ENCODE results near the gene SNCG. TPM values are rescaled to one million over a fixed set of nuclear protein-coding genes. Genes with fewer than 3 reads are reported as not detected.
"Not testable (repeated sequence)": the region's sequence is repeated elsewhere in the genome, so short reads cannot be mapped to it uniquely, and the experiment has no call there.

SNCG gene
- 0.49 and 0.56 TPM in 2 replicates for total RNA-seq

DNA sequence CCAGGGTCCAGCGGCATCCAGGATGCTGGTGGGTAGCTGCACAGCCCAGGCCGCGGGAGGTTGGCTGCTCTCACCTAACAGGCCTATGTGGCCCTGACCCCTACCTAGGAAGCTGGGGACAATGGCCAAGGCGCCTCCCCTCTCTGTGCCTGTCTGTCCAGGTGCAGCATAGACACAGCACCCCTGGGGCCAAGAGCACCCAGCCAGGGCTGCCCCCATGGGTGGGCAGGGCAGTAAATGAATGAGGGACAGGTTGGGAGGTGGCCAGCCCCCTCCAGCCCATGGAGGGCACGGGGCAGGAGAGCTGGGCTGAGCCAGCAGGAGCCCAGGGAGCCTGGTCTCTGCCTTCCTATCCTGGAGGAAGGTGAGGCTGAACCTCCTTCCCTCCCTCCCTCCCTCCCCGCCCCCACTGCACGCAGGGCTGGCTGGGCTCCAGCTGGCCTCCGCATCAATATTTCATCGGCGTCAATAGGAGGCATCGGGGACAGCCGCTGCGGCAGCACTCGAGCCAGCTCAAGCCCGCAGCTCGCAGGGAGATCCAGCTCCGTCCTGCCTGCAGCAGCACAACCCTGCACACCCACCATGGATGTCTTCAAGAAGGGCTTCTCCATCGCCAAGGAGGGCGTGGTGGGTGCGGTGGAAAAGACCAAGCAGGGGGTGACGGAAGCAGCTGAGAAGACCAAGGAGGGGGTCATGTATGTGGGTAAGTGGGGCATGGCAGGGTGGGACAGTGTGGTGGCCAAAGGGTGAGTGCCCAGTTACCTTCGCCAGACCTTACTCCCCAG, at the start of gene SNCG:
Gene SNCG (plus strand): TSS at position 484 of the 785 bp plus-strand sequence. CDS start 99 bp downstream, at position 583.
- intact Hi-C loops (cut with micrococcal nuclease) = no loop called here
- H3K27ac Mint-ChIP-seq = no peak within 1 kb of the TSS

DNA sequence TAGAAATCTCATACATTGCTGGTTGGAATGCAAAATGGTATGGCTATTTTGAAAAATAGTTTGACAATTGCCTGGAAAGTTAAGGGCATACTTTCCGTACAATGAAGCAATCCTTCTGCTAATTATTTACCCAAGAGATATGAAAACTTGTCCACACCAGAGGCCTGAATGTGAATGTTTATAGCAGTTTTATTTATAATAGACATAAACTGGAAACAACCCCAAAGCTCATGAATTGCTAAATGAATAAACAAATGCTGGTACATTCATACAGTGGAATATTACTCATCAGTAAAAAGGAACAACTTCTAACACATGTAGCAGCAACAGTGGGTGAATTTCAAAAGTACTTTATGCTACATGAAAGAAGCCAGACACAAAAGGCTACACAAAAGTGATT, 43.7 kb upstream of the SNCG start:
- Mint-ChIP-seq H3K27ac (no peak overlapping the region), H3K27me3 (ENCODE audit: insufficient read depth) (no peaks in the 10 kb centered on the region), H3K36me3 (ENCODE audit: low read depth) (peaks cover 3% of the 10 kb centered on the region), H3K4me1 (ENCODE audit: low read depth) (no peaks in the 10 kb centered on the region), H3K4me3 (no peak overlapping the region), H3K9me3 (no peaks in the 10 kb centered on the region)
- DNase-seq (ENCODE audit: low spot score) = no peak
- intact Hi-C loops (cut with micrococcal nuclease) = no loop called here

More for the DNA sequence above, at the start of gene SNCG:
- Mint-ChIP-seq H3K9me3 (no peaks in the 10 kb centered on the region), H3K36me3 (ENCODE audit: low read depth) (no peaks in the 10 kb centered on the region), H3K27me3 (ENCODE audit: insufficient read depth) (no peaks in the 10 kb centered on the region), H3K4me1 (ENCODE audit: low read depth) (no peaks in the 10 kb centered on the region), H3K4me3 (no peak within 1 kb of the TSS)
- DNase-seq (ENCODE audit: low spot score) = no peak

DNA sequence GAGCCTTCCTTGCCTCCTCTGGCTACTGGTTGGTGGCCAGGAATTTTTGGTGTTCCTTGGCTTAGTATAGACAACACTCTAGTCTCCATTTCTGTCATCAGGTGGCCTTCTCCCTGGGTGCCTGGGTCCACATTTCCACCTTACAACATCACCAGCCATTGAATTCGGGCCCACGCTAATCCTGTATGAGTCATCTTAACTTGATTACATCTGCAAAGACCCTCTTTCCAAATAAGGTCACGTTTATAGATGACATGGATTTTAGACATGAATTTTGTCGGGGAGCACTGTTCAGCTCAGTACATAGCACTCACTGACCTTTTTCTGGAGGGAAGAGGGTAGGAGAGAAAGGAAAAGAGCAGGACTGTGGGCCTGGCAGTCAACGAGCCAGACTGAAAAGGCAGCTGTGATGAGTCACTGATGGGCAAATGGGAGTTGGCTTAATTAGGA, 40.4 kb upstream of the SNCG start:
- Mint-ChIP-seq H3K4me1 (ENCODE audit: low read depth) (no peaks in the 10 kb centered on the region), H3K4me3 (no peak overlapping the region), H3K36me3 (ENCODE audit: low read depth) (peaks cover 3% of the 10 kb centered on the region), H3K27ac (no peak overlapping the region), H3K27me3 (ENCODE audit: insufficient read depth) (no peaks in the 10 kb centered on the region), H3K9me3 (no peaks in the 10 kb centered on the region)
- intact Hi-C loops (cut with micrococcal nuclease) = no loop called here
- DNase-seq (ENCODE audit: low spot score) = no peak

DNA sequence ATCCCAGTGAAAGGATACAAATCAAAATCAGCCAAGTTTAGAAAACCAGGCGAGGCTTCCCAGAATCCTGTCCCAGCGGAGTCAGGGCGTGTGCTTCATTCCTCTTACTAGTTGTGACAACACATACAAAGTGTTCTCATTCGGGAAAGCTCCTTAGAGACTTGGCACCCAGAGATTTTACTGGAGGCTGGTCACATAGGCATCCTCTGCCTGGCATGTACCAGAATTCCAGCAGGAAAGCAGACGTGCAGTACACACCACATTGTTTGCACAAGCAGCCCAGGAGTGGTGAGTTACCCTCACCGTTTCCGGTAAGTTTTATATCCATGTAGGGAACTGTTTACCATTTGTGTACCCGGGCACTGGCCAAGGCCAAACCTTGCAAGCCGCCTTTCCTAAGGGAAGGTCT, 35.8 kb upstream of the SNCG start:
- intact Hi-C loops (cut with micrococcal nuclease) = no loop called here
- H3K4me1 Mint-ChIP-seq (ENCODE audit: low read depth) = no peaks in the 10 kb centered on the region
- peaks cover 1% of the 10 kb centered on the region for H3K36me3 Mint-ChIP-seq (ENCODE audit: low read depth)

DNA sequence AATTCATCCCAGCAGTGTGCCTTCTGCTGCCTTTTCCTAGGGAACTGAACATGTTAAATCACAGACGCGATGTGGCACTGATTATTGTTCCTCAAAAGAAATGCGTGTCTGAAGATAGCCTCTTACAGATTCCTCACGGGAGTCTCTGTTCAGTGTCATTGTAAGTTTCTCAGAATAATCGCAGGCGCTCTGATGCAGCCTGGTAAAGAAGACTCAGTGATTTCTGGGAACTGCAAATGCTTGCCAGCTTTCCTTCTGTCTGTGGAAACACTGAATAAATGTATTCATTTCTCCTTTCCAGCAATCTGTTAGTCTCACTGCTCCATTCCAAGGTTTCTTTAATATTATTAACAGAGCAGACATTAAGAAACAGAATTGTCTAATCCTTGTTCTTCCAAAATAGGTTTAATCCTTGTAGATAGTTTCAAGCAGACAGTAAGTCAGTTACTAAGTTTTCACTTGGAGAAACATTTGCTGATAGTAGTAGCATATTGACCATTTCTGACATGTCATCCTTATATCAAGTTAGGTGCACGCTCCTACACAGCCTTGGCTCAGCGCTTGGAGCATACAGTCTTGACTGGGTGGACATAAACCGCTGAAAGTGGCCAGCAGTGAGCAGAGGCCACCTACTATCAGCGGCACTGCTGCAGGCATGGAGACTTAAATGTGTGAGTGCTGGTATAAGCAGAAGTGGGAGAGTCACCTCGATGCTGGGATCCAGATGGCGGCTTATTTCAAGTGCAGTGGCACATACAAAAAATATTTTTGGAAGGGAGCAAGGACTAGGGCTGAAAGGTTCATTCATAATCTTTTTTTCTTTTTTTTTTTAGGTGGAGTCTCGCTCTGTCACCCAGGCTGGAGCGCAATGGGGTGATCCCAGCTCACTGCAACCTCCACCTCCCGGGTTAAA, 28.7 kb upstream of the SNCG start:
- H3K36me3 Mint-ChIP-seq (ENCODE audit: low read depth) = no peaks in the 10 kb centered on the region
- H3K4me3 Mint-ChIP-seq = no peak overlapping the region
- no peaks in the 10 kb centered on the region for H3K27me3 Mint-ChIP-seq (ENCODE audit: insufficient read depth)
- H3K27ac Mint-ChIP-seq = no peak overlapping the region
- DNase-seq (ENCODE audit: low spot score) = no peak
- H3K4me1 Mint-ChIP-seq (ENCODE audit: low read depth) = no peaks in the 10 kb centered on the region
- intact Hi-C loops (cut with micrococcal nuclease) = no loop called here
- H3K9me3 Mint-ChIP-seq = no peaks in the 10 kb centered on the region

More for the DNA sequence above, 35.8 kb upstream of the SNCG start:
- no peaks in the 10 kb centered on the region for H3K9me3 Mint-ChIP-seq
- no peak for DNase-seq (ENCODE audit: low spot score)
- no peaks in the 10 kb centered on the region for H3K27me3 Mint-ChIP-seq (ENCODE audit: insufficient read depth)
- H3K27ac Mint-ChIP-seq = no peak overlapping the region
- no peak overlapping the region for H3K4me3 Mint-ChIP-seq

DNA sequence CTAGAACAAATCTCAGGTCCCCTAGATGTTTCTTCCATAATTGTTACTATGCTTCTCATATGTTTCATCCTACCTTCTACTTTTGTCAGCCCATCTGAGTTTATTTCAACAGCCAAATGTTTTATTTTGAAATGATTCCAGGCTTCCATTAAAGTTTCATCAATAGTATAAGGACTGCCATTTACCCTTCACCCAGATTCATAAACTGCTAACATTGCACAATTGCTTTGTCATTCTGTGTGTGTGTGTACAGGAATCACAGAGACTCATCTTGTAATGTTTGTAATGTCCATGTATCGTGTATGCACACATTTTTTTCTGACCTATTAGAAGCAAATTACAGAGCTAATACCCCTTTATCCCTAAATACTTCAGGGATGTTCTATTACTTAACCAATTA, 26.5 kb upstream of the SNCG start:
- Mint-ChIP-seq H3K4me3 (no peak overlapping the region), H3K4me1 (ENCODE audit: low read depth) (no peaks in the 10 kb centered on the region), H3K27ac (no peak overlapping the region), H3K27me3 (ENCODE audit: insufficient read depth) (no peaks in the 10 kb centered on the region), H3K9me3 (no peaks in the 10 kb centered on the region), H3K36me3 (ENCODE audit: low read depth) (no peaks in the 10 kb centered on the region)
- intact Hi-C loops (cut with micrococcal nuclease) = no loop called here
- DNase-seq (ENCODE audit: low spot score) = no peak

DNA sequence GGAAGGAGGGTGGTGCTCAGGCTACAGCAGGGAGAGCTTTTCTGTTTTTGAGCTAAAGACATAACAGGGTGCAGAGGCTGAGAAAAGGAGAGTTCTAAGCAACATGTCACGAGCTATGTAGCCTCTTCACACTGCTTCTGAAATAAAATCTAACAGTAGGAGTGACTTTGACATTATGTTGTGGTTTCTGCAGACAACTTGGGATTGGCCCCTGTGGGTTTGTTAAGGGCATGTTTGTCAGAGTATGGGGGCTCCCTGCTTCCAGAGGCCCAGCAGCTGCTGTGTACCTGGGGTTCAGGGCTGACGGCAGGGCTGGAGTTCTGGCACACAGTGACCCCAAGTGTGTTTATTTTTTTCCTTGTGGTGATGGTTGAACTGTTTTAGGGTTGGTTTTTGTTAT, 25.7 kb upstream of the SNCG start:
- Mint-ChIP-seq H3K4me1 (ENCODE audit: low read depth) (no peaks in the 10 kb centered on the region), H3K27ac (no peak overlapping the region), H3K9me3 (no peaks in the 10 kb centered on the region), H3K36me3 (ENCODE audit: low read depth) (no peaks in the 10 kb centered on the region), H3K27me3 (ENCODE audit: insufficient read depth) (peaks cover 2% of the 10 kb centered on the region), H3K4me3 (no peak overlapping the region)
- intact Hi-C loops (cut with micrococcal nuclease) = no loop called here
- DNase-seq (ENCODE audit: low spot score) = no peak

DNA sequence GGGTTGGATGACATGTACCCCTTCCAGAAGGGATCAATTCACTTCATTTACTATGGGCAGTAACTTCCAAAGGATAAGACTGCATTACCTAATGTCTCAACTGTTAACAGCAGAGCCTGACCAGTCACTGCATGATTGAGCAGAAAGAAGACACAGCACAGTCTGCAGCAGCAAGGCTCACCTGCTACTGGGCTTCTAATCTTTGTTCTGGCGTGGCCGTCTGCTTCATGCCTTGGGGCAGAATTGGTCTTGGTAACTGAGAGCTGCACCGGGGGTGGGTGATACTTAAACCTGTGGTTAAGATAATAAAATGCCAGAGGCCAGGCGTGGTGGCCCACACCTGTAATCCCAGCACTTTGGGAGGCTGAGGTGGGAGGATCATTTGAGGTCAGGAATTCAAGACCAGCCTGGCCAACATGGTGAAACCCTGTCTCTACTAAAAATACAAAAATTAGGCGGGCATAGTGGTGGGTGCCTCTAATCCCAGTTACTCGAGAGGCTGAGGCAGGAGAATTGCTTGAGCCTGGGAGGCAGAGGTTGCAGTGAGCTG, 24.2 kb upstream of the SNCG start:
- H3K9me3 Mint-ChIP-seq; H3K36me3 Mint-ChIP-seq (ENCODE audit: low read depth); H3K4me1 Mint-ChIP-seq (ENCODE audit: low read depth); H3K4me3 Mint-ChIP-seq; H3K27me3 Mint-ChIP-seq (ENCODE audit: insufficient read depth); intact Hi-C loops (cut with micrococcal nuclease); H3K27ac Mint-ChIP-seq; DNase-seq (ENCODE audit: low spot score): not testable (repeated sequence)

DNA sequence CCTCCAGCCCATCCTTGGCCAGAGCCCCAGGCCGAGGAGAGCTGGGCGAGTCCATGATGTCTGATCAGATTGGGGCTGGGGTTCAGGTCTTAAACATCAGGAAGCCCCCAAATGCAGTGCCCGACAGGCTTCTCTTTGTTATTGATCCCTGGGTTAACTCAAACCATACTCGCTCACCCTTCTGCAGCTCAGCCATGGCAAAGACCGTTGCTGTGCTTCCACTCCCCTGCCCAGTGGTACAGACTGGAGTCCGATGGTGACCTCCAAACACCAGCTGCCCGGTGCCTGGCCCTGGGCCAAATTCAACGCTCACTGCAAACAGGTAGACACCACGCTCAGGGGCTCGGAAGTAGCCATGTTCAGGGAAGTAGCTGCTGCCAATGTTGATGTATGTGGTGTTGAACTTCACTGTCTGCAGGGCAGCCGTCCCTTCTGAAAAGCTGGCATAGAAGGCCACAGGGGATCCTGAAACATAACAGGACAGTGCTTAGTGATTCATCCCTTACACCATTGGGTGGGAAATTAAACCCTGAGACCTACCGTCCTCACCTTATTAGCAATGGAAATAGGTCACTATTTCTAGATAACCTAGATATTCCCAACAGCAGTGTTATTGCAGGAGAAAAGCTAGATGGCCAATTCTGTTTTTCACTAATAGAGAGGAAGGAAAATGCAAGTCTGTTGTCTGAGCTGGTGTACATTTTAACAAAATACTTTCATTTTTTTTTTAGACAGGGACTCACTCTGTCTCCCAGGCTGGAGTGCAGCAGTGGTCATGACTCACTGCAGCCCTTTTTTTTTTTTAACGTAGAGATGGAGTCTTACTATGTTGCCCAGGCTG, 21.5 kb upstream of the SNCG start:
- H3K27ac Mint-ChIP-seq = no peak overlapping the region
- H3K36me3 Mint-ChIP-seq (ENCODE audit: low read depth) = no peaks in the 10 kb centered on the region
- H3K27me3 Mint-ChIP-seq (ENCODE audit: insufficient read depth) = peaks cover 3% of the 10 kb centered on the region
- H3K4me3 Mint-ChIP-seq = no peak overlapping the region
- no peak for DNase-seq (ENCODE audit: low spot score)
- no peaks in the 10 kb centered on the region for H3K9me3 Mint-ChIP-seq
- intact Hi-C loops (cut with micrococcal nuclease) = no loop called here
- H3K4me1 Mint-ChIP-seq (ENCODE audit: low read depth) = no peaks in the 10 kb centered on the region

DNA sequence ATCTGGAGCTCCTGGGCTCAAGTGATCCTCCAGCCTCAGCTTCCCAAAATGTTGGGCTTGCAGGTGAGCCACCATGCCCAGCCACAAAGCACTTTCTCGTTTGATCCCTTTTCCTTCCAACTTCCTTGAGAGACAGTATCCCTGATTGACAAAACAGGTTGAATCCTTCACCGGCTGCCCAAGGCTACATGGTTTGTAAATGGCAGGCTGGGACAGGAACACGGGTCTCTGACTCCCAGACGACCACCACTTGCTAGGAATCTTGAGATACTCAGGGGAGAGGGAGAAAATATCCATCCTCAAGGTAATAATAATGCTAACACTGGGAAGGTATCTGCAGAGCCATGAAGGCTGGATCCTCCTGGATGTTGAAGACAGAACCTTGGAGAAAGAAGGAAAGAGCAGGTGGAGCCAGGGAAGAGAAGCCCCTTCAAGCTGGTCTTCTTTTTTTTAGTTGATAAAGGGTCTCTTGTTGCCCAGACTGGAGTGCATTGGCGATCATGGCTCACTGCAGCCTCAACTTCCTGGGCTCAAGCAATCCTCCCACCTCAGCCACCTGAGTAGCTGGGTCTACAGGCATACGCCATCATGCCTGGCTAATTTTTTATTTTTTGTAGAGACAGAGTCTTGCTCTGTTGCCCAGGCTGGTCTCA, 20.8 kb upstream of the SNCG start:
- Mint-ChIP-seq H3K4me1 (ENCODE audit: low read depth) (no peaks in the 10 kb centered on the region), H3K4me3 (no peak overlapping the region), H3K9me3 (no peaks in the 10 kb centered on the region), H3K36me3 (ENCODE audit: low read depth) (no peaks in the 10 kb centered on the region), H3K27me3 (ENCODE audit: insufficient read depth) (peaks cover 3% of the 10 kb centered on the region), H3K27ac (no peak overlapping the region)
- intact Hi-C loops (cut with micrococcal nuclease) = loop anchor here (2.0 kb wide), 2 partner anchors 157 to 265 kb away; partner anchors contain the start of genes GLUD1 and SHLD2
- no peak for DNase-seq (ENCODE audit: low spot score)

DNA sequence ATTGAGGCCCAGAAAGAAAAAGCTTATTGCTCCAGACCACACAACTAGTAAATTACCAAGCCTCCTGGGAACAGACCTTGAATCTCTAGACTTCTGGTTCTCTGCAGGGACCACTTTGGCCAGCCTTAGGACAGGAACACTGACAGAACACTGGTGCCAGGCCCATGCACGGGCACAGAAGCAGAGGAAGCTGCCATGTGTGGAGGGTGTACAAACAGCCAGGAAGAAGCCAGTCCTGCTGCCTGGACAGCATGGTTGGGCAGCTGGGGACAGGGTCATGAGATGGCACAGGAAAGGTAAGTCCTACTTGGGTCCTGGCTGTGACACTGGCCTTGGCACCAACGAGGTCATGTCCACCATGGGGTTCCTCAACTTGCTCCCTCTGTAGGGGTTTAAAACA, 20.1 kb upstream of the SNCG start:
- no peaks in the 10 kb centered on the region for H3K4me1 Mint-ChIP-seq (ENCODE audit: low read depth)

DNA sequence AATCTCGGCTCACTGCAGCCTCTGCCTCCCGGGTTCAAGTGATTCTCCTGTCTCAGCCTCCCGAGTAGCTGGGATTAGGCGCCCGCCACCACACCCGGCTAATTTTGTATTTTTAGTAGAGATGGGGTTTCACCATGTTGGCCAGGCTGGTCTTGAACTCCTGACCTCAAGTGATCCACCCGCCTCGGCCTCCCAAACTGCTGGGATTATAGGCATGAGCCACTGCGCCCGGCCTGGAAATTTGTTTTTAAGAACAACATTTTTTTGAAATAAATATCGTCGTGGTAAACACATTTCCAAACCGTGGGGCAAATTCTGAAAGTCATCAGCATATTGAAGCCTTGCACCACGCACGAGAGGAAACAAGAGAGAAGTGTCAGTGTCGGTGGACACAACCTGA, 18.3 kb upstream of the SNCG start:
- H3K36me3 Mint-ChIP-seq (ENCODE audit: low read depth); H3K27ac Mint-ChIP-seq; H3K4me3 Mint-ChIP-seq; H3K27me3 Mint-ChIP-seq (ENCODE audit: insufficient read depth); H3K4me1 Mint-ChIP-seq (ENCODE audit: low read depth); intact Hi-C loops (cut with micrococcal nuclease); H3K9me3 Mint-ChIP-seq; DNase-seq (ENCODE audit: low spot score): not testable (repeated sequence)

More for the DNA sequence above, 20.1 kb upstream of the SNCG start:
- Mint-ChIP-seq H3K36me3 (ENCODE audit: low read depth) (no peaks in the 10 kb centered on the region), H3K4me3 (no peak overlapping the region), H3K27me3 (ENCODE audit: insufficient read depth) (peaks cover 3% of the 10 kb centered on the region), H3K27ac (no peak overlapping the region), H3K9me3 (no peaks in the 10 kb centered on the region)
- no peak for DNase-seq (ENCODE audit: low spot score)
- intact Hi-C loops (cut with micrococcal nuclease) = loop anchor here (2.0 kb wide), 2 partner anchors 157 to 265 kb away; partner anchors contain the start of genes GLUD1 and SHLD2

Measured in activated T-helper 1 cell treated with anti-CD3 and anti-CD28 coated beads, Interleukin-12 subunit alpha, Interleukin-12 subunit beta, Interleukin-2, Interleukin-4 antibody, amounts not matched to agents 30 ng/mL and 10 ng/mL and 1 ng/mL, durations not matched to agents 14 hours and 24 hours and 36 hours (primary cell).